22Rv1 (cell line): Measurements from ENCODE around the gene SLCO1A2.

Source experiments
- CTCF ChIP-seq: fragments of 450-650 bp; IDR thresholded peaks from 2 replicates; pipeline ENCODE4 v1.5.1; 2017; ENCODE audit warnings: mild to moderate bottlenecking
- ZFX ChIP-seq: fragments of 450-650 bp; IDR thresholded peaks from 2 replicates; pipeline ENCODE4 v1.6.1; 2017; ENCODE audit warnings: antibody characterized with exemption, borderline replicate concordance

- TF ChIP-seq CTCF (no peak), ZFX (no peak)
These were observed 44.5 kb upstream of the SLCO1A2 start for GRCh38 chr12:21379218-21379617.
